ENCODE results near the gene GPR107.

Gene GPR107

DNA sequence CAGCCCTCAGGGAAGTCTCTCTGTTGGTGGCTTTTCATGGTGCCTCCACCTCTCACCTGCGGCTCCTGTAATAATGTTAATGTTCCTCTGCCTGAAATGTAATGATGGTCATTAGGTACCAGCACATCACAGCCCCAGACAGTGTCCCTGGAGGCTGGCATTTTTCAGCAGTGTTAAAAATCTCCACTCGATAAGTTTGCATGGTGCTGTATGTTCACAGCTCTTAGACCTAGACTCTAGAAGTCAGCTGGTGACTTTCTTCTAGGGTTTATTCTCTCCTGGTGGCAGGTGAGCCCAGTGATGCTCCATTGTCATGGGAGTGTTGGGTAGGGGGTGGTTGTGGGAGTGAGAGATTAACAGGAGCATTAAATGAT, 53.1 kb downstream of the GPR107 start:
- DNase-seq (ENCODE audit: low spot score) = no peak
- TF ChIP-seq, protein P1, sequence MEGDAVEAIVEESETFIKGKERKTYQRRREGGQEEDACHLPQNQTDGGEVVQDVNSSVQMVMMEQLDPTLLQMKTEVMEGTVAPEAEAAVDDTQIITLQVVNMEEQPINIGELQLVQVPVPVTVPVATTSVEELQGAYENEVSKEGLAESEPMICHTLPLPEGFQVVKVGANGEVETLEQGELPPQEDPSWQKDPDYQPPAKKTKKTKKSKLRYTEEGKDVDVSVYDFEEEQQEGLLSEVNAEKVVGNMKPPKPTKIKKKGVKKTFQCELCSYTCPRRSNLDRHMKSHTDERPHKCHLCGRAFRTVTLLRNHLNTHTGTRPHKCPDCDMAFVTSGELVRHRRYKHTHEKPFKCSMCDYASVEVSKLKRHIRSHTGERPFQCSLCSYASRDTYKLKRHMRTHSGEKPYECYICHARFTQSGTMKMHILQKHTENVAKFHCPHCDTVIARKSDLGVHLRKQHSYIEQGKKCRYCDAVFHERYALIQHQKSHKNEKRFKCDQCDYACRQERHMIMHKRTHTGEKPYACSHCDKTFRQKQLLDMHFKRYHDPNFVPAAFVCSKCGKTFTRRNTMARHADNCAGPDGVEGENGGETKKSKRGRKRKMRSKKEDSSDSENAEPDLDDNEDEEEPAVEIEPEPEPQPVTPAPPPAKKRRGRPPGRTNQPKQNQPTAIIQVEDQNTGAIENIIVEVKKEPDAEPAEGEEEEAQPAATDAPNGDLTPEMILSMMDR (IDR thresholded peaks at IDR 0.05; ENCODE audit: borderline replicate concordance, control extremely low read depth, extremely low read depth, insufficient read depth, missing control alignments) = no peak
- in situ Hi-C loops (cut with MboI; ENCODE audit: low sequenced_read_pairs, unreplicated experiment) = no loop called here

DNA sequence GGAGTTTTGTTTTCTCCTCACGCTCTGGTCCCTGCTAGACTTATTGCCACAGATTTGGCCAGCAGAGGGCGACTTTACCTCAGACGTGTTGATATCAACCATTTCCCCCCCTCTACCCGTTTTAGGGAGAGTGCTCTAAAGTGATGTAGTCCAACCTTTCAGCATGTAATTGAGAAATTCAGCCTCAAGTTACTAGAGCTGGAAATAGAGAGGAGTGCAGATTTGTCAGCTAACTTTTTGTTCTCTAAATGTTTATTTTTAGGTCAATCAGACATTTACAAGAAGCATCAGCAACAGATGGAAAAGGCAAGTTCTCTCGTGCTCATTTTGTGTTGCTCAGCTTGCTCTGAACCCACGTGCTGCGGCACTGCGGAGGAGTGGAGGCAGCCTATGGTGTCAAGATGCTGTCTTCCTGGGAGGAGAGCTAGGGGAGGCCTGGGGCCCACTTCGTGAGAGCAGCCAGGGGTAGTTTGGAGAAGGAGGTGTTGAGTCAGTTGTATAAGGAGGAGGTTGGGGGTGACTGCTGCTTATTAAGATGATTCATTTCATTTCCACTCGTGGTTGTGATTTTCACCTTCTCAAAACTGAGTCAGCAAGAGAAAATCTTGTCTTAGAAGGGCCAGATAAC, 53.6 kb downstream of the GPR107 start:
- TF ChIP-seq, protein P1 (IDR thresholded peaks at IDR 0.05; ENCODE audit: borderline replicate concordance, control extremely low read depth, extremely low read depth, insufficient read depth, missing control alignments) = peak; percentile 68
- DNase-seq (ENCODE audit: low spot score) = peak; percentile 75

DNA sequence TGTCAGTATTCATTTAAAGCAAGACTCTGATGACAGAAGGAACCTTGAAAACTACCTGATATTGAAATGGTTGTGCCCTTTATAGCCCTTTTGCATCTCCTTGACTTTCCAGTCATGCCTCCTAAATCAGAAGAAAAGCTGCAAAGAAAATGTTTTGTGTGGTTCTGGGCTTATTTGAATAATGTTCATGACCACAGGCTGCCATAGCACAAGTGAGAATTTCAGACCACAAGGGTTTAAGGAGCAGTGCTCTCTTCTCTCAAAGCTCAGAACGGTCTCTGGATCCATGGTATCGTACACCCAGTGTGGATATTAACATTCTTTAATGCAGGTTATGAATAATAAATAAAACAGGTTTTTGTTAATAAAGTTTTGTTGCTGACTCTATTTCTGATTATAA, 54.2 kb downstream of the GPR107 start:
- in situ Hi-C loops (cut with MboI; ENCODE audit: low sequenced_read_pairs, unreplicated experiment) = no loop called here
- no peak for DNase-seq (ENCODE audit: low spot score)
- TF ChIP-seq, protein P1 (IDR thresholded peaks at IDR 0.05; ENCODE audit: borderline replicate concordance, control extremely low read depth, extremely low read depth, insufficient read depth, missing control alignments) = no peak

More for the DNA sequence above, 53.6 kb downstream of the GPR107 start:
- in situ Hi-C loops (cut with MboI; ENCODE audit: low sequenced_read_pairs, unreplicated experiment) = no loop called here

DNA sequence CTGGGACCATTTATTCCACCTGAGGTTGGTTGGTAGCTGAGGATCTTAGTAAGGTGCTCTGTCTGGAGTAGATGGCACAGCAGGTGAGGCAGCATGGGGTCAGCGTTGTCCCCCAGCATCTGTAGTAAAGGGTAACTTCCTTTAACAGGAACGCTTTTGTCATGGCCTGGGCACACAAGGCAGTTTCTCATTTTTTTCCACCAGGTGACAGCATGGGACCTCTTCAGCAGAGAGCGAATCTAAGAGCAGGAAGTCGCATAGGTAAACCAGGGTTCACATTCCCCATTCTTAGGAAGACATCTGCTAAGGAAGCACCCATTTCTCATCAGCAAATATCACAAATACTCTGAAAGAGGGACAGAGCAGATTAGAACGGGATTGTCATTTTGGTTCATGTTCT, 56.5 kb downstream of the GPR107 start:
- in situ Hi-C loops (cut with MboI; ENCODE audit: low sequenced_read_pairs, unreplicated experiment) = loop anchor here (10.0 kb wide), 1 partner anchor 125 kb away; no protein-coding TSS in a partner anchor
- TF ChIP-seq, protein P1 (IDR thresholded peaks at IDR 0.05; ENCODE audit: borderline replicate concordance, control extremely low read depth, extremely low read depth, insufficient read depth, missing control alignments) = no peak
- DNase-seq (ENCODE audit: low spot score) = no peak

DNA sequence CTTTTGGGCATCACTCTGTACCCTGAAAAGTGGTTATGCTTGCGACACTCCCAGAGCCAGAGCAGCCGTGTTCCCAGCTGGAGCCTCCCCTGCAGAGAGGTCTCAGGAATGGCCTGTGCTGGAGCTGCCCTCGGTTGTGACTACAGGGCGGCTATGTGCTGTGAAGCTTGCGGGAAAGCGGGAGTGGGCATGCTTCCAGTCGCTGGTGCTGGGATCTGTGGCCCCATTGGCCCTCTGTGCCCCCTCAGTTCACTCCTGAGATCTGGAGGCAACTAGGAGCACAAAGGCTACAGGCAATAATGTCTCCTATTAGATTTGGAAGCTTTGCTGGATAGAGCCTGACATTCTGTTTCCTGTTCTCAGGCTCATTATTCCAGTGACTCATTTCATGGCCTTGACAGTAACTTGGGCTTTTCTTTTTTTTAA, 56.9 kb downstream of the GPR107 start:
- in situ Hi-C loops (cut with MboI; ENCODE audit: low sequenced_read_pairs, unreplicated experiment) = loop anchor here (10.0 kb wide), 1 partner anchor 124 kb away; no protein-coding TSS in a partner anchor
- TF ChIP-seq, protein P1 (IDR thresholded peaks at IDR 0.05; ENCODE audit: borderline replicate concordance, control extremely low read depth, extremely low read depth, insufficient read depth, missing control alignments) = no peak
- no peak for DNase-seq (ENCODE audit: low spot score)

DNA sequence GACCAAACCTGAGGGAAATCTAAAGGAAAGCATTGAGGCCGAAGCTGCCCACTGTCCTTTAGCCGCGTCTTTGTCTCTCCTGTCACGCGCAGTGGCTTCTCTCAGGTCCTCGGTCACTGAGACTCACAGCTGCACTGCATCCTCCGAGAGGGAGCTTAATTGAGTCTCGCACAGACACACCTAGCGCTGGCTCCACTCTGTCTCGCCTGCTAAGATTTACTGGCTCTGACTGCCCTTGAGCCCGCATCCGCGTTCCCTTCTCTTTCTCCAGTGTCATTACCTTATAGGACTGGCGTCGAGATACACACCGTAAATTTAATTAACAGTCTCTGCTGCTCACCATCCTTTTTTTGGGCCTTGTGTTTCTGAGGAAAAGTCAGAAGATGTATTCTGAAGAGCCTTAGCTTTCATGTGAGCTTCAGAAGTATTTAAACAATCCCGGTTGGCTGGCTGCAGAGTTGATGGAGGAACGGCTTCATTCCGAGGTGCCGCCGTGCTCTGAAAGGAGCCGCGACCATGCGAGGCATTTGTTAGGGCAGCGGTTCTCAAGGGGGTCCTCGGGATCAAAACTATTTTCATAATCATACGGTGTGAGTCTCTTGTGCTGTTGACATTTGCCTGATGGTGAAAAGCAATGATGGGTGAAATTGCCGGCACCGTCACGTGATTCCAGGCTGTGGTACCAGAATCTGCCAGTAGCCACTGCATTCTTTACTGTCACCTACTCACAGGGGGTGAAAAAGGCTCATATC, 58.3 kb downstream of the GPR107 start:
- TF ChIP-seq, protein P1 (IDR thresholded peaks at IDR 0.05; ENCODE audit: borderline replicate concordance, control extremely low read depth, extremely low read depth, insufficient read depth, missing control alignments) = no peak
- in situ Hi-C loops (cut with MboI; ENCODE audit: low sequenced_read_pairs, unreplicated experiment) = loop anchor here (10.0 kb wide), 1 partner anchor 123 kb away; no protein-coding TSS in a partner anchor

More for the DNA sequence above, 58.3 kb downstream of the GPR107 start:
- DNase-seq (ENCODE audit: low spot score) = no peak

All from GM13976 (cell line).